IPS-18c (cell line): Measurements from ENCODE around the gene NCAM1.

ENCODE experiments used
- H3K4me3 ChIP-seq: 2 replicates; pipeline ENCODE4 v1.7.0; 2013; ENCODE audit warnings: low read depth, mild to moderate bottlenecking, low read length, moderate library complexity; ENCODE audit not compliant: insufficient read depth
- H3K9me3 ChIP-seq: one replicate; pipeline ENCODE4 v1.6.1; 2013; ENCODE audit warnings: mild to moderate bottlenecking, low read length, moderate library complexity; ENCODE audit not compliant: control insufficient read depth, insufficient read depth

Gene NCAM1

GRCh38 chr11:113163291-113164030 is 202.2 kb downstream of the NCAM1 start:
- no peaks in the 10 kb centered on the region for H3K9me3 ChIP-seq
- no peak overlapping the region for H3K4me3 ChIP-seq

GRCh38 chr11:113166280-113166679 is 205.1 kb downstream of the NCAM1 start:
- Histone ChIP-seq H3K4me3 (no peak overlapping the region), H3K9me3 (no peaks in the 10 kb centered on the region)

- Histone ChIP-seq H3K4me3 (no peak overlapping the region), H3K9me3 (no peaks in the 10 kb centered on the region)
These were observed 206.4 kb downstream of the NCAM1 start for GRCh38 chr11:113167599-113167998.

- Histone ChIP-seq H3K4me3 (no peak overlapping the region), H3K9me3 (no peaks in the 10 kb centered on the region)
These were observed 207.4 kb downstream of the NCAM1 start for GRCh38 chr11:113168354-113169342.

- Histone ChIP-seq H3K9me3 (no peaks in the 10 kb centered on the region), H3K4me3 (no peak overlapping the region)
These were observed 211.2 kb downstream of the NCAM1 start for GRCh38 chr11:113172382-113172951.

GRCh38 chr11:113173126-113173525 is 211.9 kb downstream of the NCAM1 start:
- Histone ChIP-seq H3K9me3 (no peaks in the 10 kb centered on the region), H3K4me3 (no peak overlapping the region)

- Histone ChIP-seq H3K4me3 (no peak overlapping the region), H3K9me3 (no peaks in the 10 kb centered on the region)
These were observed 213.7 kb downstream of the NCAM1 start for GRCh38 chr11:113174882-113175281.

GRCh38 chr11:113176599-113177360 is 215.6 kb downstream of the NCAM1 start:
- H3K9me3 ChIP-seq = no peaks in the 10 kb centered on the region

GRCh38 chr11:113177671-113178070 is 216.5 kb downstream of the NCAM1 start:
- no peaks in the 10 kb centered on the region for H3K9me3 ChIP-seq
- H3K4me3 ChIP-seq = no peak overlapping the region

More at GRCh38 chr11:113176599-113177360, 215.6 kb downstream of the NCAM1 start:
- no peak overlapping the region for H3K4me3 ChIP-seq

GRCh38 chr11:113178381-113179070 is 217.3 kb downstream of the NCAM1 start:
- H3K9me3 ChIP-seq = no peaks in the 10 kb centered on the region
- H3K4me3 ChIP-seq = no peak overlapping the region

- H3K4me3 ChIP-seq = no peak overlapping the region
These were observed 218.0 kb downstream of the NCAM1 start for GRCh38 chr11:113179181-113179704.

GRCh38 chr11:113181094-113181493 is 219.9 kb downstream of the NCAM1 start:
- H3K4me3 ChIP-seq = no peak overlapping the region

More at GRCh38 chr11:113179181-113179704, 218.0 kb downstream of the NCAM1 start:
- no peaks in the 10 kb centered on the region for H3K9me3 ChIP-seq

GRCh38 chr11:113182288-113182687 is 221.1 kb downstream of the NCAM1 start:
- Histone ChIP-seq H3K9me3 (no peaks in the 10 kb centered on the region), H3K4me3 (no peak overlapping the region)

More at GRCh38 chr11:113181094-113181493, 219.9 kb downstream of the NCAM1 start:
- no peaks in the 10 kb centered on the region for H3K9me3 ChIP-seq

GRCh38 chr11:113184498-113184897 is 223.3 kb downstream of the NCAM1 start:
- no peaks in the 10 kb centered on the region for H3K9me3 ChIP-seq
- H3K4me3 ChIP-seq = no peak overlapping the region

GRCh38 chr11:113188371-113188834 is 227.2 kb downstream of the NCAM1 start:
- Histone ChIP-seq H3K9me3 (peaks cover 2% of the 10 kb centered on the region), H3K4me3 (no peak overlapping the region)
